ENCODE data around the gene USF3.
"Not testable (repeated sequence)": the region's sequence is repeated elsewhere in the genome, so short reads cannot be mapped to it uniquely, and the experiment has no call there.

USF3 gene

GRCh38 chr3:113659101-113659541, 37.3 kb downstream of the USF3 start:
- FAIRE-seq, result peak; percentile 30
- DNase-seq (ENCODE audit: low spot score), result no peak

DNA sequence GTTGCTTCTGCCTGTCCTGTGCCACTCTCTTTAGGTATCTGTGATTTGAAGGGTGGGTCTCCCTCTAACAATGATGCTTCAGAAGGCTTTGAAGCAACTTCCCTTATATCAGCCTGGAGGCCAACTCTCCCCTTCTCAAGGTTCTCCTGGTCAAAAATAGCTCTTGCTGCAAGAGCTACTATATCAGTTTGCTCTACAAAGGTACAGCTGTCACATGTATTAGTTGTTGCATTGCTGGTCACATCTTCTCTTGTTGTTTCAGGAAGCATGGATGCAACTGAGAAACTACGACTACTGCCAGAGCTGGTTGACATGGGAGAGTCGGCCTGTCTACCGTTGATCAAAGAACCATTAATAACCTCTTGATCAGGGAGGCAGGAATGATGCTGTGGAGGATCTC, 38.3 kb downstream of the USF3 start:
- FAIRE-seq (no peak), DNase-seq (ENCODE audit: low spot score) (no peak)

DNA sequence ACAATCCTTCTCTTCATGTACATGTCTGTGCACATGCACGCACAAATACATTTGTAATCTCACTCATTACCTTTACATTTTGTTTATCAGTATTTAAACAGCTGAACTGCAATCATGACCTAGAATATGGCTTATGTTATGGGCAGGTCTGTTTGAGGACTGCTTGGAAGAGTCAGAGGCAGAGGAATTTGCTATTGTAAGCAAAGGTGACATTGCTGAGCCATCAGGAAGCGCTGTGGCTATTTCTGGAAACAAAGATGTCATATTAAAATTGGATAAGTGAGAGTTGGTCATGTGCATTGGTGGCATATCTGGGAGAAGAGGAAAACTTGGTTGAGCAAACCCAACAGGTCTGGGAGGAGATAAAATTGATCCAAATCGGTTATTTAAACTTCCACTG, 41.6 kb downstream of the USF3 start:
- DNase-seq (ENCODE audit: low spot score) (no peak), FAIRE-seq (no peak)

DNA sequence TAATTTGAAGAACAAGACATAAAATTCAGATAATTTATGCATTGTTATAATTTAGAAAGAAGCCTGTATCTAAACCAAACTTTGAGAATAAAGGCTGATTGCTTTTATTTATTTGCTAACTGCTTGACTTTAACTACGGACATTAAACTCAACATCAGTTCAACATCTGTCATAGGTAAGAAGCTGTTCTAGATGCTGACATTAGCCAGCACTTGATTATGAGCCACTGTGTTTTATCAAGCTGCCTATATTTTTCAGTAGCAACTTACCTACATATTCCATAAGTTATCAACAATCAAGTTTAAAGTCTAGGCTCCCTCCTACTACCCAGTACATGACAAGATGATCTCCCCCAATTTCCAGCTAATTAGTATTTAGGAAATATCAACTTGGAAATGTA, 42.1 kb downstream of the USF3 start:
- FAIRE-seq (no peak), DNase-seq (ENCODE audit: low spot score) (no peak)

DNA sequence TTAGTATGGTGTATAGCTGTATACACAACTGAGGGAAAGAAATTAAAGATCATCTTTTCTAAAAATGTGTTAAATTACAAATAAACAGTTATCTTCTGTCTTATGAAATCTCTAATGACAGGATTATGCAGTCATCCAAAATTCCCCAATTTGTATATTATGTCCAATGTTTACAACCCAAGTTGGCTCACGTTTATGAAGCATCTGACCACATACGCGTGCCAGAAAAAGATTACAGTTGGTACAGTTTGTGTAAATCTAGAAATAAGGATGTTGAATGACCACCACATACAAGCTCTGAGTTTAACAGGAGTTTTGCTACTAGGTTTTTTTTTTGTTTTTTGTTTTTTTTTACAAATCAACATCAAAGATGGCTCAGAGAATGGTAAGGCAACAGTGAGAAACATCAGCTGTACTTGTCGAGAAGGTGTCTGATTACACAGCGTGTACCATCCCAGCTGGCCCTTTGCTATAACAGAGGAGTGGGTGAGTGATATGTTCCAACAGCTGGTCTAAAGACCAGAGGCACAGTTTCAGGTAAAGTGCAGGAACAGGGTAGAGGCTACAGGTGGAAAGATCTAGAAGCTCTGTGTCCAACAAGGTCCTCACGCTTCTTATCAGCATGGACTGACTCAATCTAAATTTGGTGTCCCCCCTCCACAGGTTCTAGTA, 47.1 kb downstream of the USF3 start:
- no peak for FAIRE-seq
- DNase-seq (ENCODE audit: low spot score), result no peak

DNA sequence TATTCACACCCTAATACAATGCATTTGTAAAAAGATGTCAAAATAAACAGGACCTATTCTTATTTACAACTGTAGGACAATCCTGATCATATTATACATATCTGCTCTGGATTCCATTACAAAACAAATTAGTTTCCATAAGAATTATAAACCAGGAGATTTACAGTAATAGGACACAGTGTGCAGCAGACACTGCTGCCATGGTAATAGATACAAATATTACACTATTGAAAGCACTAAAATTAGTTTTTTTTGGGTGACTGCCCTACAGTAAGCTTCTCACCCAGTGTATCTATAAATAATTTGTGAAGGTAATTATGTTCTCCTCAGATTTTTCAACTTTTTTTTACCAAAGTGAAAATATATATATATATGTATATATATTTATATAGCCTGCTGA, 47.9 kb downstream of the USF3 start:
- DNase-seq (ENCODE audit: low spot score) (no peak), FAIRE-seq (no peak)

DNA sequence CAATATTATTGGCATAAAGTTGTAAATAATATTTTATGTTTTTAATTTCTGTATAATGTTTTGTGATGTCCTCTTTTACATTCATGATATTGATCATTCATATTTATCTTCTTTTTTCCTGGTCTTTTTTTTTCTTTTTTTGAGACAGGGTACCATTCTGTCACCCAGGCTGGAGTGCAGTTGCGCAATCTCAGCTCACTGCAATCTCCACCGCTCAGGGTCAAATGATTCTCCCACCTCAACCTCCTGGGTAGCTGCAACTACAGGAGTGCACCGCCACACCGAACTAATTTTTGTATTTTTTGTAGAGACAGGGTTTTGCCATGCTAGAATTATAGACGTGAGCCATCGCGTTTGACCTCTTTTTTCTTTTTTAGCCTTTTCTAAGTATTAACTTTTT, 52.9 kb downstream of the USF3 start:
- DNase-seq (ENCODE audit: low spot score) (no peak), FAIRE-seq (no peak)

- DNase-seq (ENCODE audit: low spot score) (no peak), FAIRE-seq (no peak)
These were observed 57.5 kb downstream of the USF3 start for GRCh38 chr3:113638910-113639309.

GRCh38 chr3:113637756-113638155, 58.7 kb downstream of the USF3 start:
- FAIRE-seq (no peak), DNase-seq (ENCODE audit: low spot score) (no peak)

DNA sequence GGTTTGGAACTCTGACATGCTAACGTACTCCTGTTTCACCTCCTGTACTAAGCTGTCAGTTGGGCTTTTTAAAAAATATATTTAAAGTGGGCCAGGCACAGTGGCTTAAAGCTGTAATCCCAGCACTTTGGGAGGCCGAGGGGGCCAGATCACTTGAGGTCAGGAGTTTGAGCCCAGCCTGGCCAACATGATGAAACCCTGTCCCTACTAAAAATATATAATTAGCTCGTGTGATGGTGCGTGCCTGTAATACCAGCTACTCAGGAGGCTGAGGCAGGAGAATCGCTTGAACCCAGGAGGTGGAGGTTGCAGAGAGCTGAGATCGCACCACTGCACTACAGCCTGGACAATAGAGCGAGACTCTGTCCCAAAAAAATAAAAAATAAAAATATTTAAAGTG, 60.4 kb downstream of the USF3 start:
- not testable (repeated sequence) for DNase-seq (ENCODE audit: low spot score); FAIRE-seq

DNA sequence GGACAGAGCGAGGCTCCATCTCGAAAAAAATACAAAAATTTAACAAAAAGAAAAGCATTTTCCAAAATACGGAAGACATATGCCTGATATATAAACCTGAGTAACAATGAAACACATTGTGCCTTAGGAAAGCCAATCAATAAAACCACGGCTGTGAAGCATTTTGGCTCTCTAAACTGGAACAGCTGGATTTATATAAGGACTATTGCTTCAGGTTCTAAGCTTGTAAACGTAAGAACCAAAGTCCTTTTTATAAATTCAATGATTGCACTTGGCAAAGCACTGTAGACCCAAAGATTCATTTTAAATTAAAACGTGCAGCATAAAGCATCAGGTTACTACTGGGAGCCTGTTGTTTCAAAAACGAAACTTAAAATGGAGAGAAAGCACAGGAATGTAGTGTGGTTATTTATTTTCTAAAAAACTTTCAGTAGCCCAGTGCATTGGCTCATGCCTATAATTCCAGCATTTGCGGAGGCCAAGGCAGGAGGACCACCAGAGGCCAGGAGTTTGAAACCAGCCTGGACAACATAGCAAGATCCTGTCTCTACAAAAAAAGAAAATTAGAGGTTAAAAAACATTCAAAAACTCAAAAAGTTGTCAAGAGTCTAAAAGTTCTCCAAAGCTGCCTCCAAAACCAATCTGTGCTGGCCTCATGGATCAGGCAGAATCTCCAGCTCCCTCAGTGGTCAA, 61.5 kb downstream of the USF3 start:
- DNase-seq (ENCODE audit: low spot score) (no peak), FAIRE-seq (no peak)

DNA sequence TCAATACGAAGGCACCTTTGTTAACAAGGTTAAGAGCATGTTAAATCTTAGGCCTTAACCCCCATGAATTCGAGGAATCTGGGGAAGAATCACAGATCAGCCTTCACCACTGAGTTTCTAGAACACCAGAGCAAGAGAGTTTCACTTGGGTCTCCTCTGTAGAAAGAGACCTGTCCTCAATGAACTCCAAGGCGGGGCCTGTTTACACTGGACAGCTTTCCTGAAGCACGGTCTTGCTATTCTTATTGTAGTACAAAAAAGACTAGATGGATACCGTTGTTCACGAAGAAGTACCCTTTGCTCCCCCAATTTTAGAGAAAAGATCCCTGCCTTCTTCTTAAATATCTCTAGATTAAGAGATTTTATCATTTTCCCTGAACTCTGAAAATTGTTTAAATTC, 64.9 kb downstream of the USF3 start:
- no peak for FAIRE-seq
- no peak for DNase-seq (ENCODE audit: low spot score)

DNA sequence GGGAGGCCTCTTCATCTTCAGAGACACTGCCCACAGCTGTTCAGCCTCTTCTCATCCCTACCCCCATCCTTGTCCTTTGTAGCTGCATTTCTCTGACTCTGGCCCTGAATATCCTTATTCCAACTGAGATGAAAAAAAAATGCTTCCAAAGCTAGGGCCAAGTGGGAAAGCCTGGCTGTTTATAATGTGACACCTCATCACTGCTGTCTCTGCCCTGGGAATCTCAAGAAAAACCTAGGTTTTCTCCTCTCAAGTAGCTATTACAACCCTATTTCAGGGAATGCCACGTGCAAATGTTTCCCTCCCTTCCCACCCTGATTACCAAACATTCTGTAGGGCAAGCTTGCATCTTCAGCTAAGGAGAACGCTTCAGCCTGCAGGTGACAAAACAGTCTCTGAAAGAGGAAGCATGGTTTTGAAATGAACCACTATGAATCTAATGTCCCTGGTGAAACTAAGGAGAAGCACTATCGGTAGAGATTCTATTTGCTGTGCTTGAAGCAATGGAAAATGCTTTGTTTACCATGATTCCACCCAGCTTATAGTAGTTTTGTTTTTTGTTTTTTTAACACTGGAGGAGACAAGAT, 65.4 kb downstream of the USF3 start:
- DNase-seq (ENCODE audit: low spot score), result no peak
- no peak for FAIRE-seq

DNA sequence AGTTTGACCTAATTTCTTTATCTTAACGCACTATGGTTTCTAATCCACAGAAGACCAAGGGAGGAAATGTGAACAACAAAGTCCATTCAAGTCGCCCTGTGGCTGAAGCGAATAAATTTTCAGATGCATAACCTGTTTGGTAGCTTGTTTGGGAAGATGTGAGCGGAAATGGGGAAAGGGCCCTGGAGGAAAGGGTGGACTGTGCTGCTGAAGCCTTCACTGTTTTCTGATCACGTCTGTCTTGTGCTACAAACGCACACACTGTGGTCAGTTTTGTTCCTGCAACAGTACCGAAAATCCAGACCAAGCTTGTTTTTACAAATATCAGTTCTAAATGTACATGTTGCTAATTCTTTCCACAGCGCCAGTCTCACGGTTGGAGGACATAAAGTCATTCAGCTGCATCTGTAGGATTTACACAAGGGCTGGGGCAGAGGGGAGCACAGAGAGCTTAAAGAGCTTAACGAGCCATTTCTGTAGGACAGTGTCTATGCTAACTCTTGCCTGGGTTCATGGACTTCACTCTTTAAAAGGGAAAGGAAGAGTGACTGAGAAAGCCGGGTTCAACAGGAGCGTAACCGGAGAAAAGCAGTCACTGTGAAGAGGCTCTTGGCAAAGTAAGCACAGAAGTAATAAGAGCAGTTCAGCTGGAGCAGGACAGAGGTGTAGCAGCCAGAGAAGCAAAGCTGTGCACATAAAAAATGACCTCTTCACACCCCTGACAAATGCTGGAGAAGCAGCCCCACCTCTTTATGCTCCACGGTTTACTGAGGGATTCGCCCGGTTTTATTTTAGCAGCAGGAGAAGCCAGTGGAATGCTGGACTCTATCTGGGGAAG, 66.6 kb downstream of the USF3 start:
- DNase-seq (ENCODE audit: low spot score) (no peak), FAIRE-seq (no peak)

DNA sequence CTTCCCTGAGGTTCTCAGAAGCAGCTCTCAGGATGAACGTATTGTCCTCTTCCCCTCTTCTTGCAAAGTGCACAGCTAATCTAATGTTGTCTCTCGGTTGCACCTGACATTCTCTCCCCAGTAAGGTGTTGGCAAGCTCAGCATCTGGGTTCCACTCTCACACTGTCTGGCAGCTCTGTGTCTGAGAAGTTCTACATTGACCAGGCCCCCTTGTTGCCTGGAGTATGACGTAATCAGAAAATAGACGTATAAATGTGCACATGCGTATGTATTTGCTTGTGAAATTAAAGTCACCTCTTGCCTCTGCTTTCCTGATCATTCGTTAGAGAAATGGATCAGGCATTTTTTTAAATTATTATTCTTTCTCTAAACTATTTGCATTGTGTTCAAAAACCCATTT, 67.7 kb downstream of the USF3 start:
- DNase-seq (ENCODE audit: low spot score) (no peak), FAIRE-seq (no peak)

- no peak for FAIRE-seq
These were observed 68.1 kb downstream of the USF3 start for GRCh38 chr3:113628316-113628715.

DNA sequence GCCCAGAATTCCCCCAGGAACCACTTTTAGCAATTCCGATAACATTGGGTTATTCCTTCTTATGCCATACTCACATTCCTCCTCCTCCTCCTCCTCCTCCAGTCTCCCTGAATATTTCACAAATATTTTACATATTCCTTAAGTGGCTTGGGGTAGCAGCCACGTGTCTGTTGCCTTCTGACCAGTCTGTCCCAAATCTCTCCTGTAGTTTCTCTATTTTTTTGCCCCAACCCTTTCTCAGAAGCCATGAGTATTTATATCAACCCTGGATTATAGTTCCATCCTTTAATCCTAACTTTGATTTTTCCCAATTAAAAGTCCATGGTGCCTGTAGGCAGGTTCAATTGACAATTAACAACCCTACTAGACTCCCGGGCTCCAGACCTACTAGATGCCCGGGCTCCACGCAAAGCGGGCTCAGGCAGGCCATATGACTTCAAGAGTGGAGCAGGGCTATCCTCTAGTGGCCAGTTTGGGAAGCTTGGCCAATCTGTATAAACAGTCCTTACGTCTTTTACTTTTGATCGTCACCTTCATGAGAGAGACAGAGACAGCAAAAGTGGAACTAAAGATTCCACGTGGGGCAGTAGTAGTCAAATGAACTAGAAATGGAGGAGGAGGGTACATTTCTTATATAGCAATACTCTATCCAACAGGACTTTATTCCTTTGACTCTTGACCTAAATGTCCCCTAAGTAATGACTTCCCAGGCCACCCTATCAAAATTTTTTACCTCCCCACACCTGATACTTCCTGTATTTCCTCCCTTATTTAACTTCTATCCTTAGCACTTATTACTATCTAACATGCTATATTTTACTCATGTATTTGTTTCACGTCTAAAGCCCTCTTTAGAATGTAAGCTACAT, 69.7 kb downstream of the USF3 start:
- DNase-seq (ENCODE audit: low spot score), result peak; percentile 81
- FAIRE-seq, result no peak

More at GRCh38 chr3:113628316-113628715, 68.1 kb downstream of the USF3 start:
- DNase-seq (ENCODE audit: low spot score), result no peak

GRCh38 chr3:113625834-113626233, 70.6 kb downstream of the USF3 start:
- no peak for DNase-seq (ENCODE audit: low spot score)
- no peak for FAIRE-seq

GRCh38 chr3:113623811-113624210, 72.6 kb downstream of the USF3 start:
- DNase-seq (ENCODE audit: low spot score), result no peak
- FAIRE-seq, result no peak

DNA sequence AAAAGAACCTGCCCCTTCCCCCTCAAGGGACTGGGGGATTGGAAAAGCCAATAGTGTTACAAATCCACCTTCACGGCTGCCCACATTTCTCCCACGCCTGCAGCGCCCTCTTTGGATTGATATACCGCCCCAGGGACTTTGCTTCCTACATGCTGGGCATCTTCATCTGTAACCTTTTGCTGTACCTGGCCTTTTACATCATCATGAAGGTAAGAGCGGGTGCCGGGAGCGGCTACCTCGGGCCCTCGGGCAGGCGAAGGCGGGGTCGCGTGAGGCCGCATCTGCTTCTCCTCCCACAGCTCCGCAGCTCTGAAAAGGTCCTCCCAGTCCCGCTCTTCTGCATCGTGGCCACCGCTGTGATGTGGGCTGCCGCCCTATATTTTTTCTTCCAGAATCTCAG, 73.1 kb downstream of the USF3 start:
- DNase-seq (ENCODE audit: low spot score), result no peak
- FAIRE-seq, result no peak

DNA sequence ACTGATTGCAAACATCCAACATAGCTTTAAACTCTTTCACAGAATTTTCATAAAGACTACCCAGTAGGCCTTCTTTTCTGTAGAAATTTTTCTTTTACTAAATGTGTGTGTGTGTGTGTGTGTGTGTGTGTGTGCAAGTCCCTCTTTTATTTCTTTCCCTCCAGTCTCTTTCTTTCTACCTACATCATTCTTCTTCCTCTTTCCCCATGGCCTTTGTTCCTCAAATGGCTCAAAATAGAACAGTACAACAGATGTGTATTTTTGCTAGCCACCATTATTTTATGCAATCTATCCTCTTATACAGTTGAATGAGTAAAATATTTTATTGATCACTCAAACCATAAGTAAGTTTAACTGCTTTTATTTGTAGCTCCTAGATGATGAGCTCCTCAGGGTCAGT, 76.4 kb downstream of the USF3 start:
- FAIRE-seq (no peak), DNase-seq (ENCODE audit: low spot score) (no peak)

All from urothelium cell line (cell line).